GM18868 (cell line): Measurements from ENCODE around the gene LCN6.

Source experiments
- ATAC-seq: cut with Tn5 transposase; IDR thresholded peaks from one replicate; pipeline ENCODE4 v1.9.1; 2021; ENCODE audit warnings: mild to moderate bottlenecking, moderate library complexity; ENCODE audit not compliant: unreplicated experiment

LCN6 gene

GRCh38 chr9:136745389-136746154 lies 2.8 kb downstream of the LCN6 start:
- no peak for ATAC-seq

GRCh38 chr9:136744773-136745172 lies 3.6 kb downstream of the LCN6 start:
- no peak for ATAC-seq

DNA sequence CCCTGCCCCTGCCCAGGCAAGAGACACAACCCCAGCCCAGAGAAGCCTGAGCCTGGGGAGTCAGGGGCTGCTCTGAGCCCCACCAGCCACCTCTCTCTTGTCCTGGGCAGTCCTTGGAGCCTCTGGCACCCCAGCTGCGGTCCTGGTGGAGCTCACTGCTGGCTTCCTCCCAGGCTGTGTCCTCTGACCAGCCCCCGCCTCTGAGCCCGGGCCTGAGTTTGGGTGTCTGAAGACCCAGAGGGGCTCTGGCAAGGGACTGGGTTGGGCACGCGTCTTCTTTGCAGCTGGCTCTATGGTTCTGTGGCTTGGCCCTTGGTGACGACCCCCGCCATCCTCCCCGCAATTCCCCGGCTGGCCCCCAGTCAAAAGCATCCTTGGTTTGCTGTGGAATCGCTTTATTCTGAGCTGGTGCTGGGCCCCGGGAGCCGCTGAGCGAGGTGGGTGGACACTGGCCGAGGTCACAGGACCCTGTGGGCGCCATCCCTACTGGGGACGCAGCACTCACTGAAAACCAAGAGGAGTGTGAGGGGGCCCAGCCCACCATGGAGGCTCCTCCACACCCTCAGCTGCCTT lies 4.6 kb downstream of the LCN6 start:
- ATAC-seq: no peak

DNA sequence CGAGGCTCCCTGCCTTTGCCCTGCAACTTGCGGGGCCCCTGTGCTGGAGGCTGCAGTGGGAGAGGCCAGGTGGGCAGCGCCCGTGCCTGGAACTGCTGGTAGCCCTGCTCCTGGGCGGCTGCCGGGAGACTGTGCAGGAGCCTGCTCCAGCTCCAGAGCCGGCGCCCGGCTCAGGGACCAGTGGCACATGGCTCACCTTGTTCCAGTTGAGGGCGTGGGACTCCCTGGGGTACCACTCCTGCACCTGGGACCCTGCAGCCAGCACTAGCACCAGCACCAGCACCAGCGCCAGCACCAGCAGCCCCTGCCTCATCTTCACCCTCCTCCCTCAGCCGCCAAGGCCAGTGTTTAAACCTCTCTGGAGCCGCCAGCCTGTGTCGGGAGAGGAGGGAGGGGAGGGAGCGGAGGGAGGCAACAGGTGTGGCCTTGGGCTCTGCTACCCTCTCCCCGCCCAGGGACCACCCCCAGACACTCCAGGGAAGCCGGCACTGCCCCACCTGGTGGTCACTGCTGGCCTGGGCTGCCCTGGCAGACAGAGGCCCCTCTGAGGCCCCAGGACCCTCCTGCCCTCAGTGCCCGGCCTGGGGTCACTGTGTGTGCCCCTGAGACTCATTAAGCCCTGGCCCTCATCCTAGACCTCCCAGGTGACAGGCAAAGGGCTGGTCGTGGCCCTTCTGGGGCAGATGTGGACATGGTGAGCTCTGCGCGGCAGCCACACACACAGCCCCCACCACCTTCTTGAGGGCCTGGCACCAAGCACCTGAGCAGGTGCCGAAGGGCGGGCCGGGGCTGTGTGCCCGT lies 5.5 kb downstream of the LCN6 start, which contains the start of gene LCN10:
Gene LCN10, minus strand, starts transcription at position 350 of the 801 bp plus-strand sequence. Its CDS starts 37 bp downstream, at position 313.
- no peak for ATAC-seq

DNA sequence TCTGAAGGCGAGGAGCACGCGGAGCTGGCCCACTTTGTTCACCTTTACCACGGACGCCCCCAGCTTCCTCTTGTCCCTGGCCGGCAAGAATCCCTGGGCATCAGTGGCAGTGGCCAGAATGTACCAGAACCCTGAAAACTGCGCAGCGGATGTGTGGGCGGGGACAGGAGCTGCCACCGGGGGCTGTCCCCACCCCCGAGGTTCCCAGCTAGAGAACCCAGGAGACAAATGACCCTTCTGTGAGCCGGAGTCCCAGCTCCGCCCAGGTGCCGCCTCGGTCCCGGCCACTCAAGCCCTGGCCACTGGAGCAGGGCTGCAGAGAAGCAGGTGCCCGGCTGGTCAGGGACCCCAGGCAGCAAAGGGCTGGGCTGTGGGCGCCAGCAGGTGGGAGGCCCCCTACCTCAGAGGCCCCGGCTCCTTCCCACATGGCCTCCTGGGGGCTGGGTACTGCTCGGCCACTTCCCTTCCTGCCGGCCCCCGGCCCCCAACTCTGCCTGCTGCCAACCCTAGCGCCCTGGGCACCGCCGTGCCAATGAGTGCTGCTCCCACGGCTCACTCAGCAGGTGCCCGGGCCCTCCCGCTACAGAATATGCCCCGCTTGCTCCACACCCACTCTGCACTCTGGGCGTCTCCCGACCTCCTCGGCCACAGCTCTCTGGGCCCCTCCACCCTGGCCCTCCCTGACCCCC lies 6.3 kb downstream of the LCN6 start:
- no peak for ATAC-seq

DNA sequence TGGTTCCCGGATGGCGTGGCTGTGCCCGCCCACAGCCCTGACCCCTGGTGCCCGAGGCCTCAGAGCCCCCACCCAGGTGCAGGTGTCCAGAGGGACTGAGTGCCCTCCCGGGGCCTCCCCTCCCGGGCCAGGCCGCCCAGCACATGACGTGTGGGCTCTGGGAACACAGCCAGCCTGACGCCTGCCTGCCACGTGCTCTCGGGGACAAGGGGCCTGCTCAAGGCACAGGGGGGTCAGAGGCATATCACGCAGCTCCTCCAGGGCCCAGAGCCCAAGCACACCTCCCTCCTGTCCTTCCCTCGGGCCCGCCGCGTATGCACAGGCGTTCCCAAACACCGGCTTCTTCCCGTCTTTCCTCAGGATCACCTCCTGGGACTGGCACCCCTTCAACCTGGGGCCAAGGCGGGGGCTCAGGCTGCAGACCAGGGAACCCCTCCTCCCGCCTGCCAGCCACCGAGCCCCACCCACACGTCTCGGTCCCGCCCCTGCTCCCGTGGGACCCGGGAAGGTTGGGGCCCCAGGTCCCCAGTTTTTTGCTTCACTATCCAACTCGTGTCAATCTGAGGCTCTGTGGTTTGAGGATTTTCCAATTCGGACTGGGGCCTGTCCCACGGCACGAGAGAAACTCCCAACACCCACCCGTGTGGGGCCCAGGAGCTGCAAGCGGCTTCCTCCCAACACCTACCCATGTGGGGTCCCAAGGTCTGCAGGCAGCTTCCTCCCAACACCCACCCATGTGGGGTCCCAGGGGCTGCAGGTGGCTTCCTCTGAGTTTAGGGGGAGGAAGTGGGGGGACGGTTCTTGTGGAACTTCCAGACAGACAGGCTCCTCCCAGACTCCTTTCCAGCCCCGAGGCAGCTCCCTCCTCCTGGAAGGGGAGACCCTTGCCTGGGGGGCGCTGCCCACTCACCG lies 7.1 kb downstream of the LCN6 start:
- no peak for ATAC-seq

DNA sequence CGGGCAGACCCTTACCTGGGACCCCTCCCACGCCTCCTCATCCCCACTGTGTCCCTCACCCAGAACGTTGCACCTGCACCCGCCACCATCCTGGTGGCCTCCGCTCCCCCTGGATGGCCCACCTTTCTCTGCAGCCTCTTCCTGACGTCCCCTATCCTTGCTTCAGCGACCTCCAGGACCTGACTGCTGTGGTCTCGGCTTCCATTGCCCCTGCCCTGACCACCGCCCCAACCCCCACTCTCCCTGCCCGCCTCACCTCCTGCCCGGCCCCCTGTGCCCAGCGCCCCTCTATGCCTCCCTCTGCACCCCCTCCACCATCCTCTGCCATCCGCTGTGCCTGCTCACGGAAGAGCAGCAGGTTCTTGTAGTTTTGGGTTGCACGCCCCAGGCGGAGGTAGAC lies 7.8 kb downstream of the LCN6 start:
- ATAC-seq: no peak

GRCh38 chr9:136740069-136740468 lies 8.3 kb downstream of the LCN6 start:
- no peak for ATAC-seq

DNA sequence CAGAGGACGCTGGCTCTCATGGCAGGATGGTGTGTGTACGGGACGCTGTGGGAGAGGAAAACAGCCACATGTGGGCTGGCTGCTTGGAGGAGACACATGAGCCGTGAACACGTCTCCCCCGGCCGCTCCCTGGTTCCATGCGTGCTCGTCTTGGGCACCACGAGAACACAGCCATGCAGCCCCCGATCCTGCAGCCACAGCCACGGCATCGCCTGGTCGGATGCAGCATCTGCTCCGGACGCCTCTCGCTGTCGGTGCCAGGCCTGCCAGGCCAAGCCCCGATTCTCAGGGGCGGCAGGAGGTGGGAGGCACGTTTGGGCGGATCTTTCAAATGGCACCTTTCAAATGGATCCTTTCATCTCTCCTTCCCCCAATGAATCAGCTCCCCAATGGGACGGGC lies 8.8 kb downstream of the LCN6 start:
- ATAC-seq: no peak

- no peak for ATAC-seq
These were observed 9.4 kb downstream of the LCN6 start for GRCh38 chr9:136738960-136739359.

GRCh38 chr9:136735812-136736480 lies 12.4 kb downstream of the LCN6 start:
- no peak for ATAC-seq

- no peak for ATAC-seq
These were observed 13.4 kb downstream of the LCN6 start for GRCh38 chr9:136734837-136735496.

GRCh38 chr9:136733611-136734010 lies 14.7 kb downstream of the LCN6 start:
- ATAC-seq: no peak

DNA sequence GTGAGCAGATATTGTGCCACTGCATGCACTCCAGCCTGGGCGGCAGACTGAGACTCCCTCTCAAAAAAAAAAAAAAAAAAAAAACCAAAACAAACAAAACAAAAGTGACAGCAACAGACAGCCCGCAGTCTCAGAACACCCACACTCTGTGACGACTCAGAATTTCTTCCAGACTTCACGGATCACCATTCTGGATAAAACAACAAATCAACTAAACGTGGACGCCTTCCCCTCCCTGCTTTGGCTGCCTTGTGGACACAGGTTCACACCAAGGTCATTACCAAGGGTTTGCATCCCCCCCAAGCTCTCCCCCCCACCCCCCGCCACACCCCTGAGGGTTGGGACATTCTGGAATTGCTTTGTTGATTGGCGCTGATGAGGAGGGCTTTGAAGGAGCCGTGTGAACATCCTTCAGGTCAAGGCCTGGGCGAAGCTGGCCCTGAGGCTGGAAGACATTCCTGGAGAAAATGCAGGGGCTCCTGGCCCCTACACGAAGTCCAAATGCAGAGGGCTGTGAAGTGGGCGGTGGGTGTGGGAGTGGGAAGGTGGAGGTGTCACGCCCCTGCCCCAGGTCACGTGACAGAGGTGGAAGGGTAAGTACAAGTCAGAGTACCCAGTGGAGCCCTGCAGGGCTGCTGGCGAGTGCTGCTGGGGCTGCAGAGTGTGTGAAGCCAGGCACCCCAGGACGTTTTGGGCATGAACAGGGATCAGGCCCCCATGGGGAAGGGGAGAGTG lies 15.7 kb downstream of the LCN6 start:
- no peak for ATAC-seq

GRCh38 chr9:136729926-136730325 lies 18.4 kb downstream of the LCN6 start:
- no peak for ATAC-seq

GRCh38 chr9:136729144-136729543 lies 19.2 kb downstream of the LCN6 start:
- ATAC-seq: no peak

DNA sequence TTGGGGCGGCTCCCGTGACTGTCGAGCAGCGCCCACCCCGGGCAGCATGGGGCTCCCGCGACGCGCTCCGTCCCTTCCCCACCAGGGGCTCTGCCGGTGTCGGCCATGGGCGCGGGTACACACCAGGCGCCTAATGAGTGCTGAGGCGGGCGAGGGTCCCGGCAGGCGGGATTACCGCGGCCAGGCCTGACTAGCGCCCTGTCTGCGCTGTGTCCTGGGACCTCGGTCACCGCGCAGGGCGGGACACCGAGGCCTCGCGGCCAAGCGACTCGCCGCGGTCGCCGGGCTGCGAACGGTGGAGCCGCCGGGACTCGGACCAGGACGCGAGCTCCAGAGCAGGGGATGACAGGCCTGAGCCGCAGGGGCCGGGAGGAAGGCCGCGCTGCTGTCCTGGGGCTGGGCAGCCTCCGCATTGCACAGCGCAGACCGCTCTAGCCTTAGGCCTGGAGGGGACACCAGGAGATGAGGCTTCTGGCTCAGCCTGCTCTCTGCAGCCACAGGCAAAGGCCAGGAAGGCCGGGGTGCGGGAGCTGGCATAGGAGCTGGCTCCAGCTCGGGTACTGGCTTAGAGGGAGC lies 19.7 kb downstream of the LCN6 start:
- ATAC-seq: peak; percentile 25

GRCh38 chr9:136728080-136728547 lies 20.2 kb downstream of the LCN6 start:
- peak; percentile 67 for ATAC-seq
